ENCODE measurements around the gene FKBP1A.

FKBP1A gene

GRCh38 chr20:1332749-1333300 lies 60.0 kb downstream of the FKBP1A start:
- Histone ChIP-seq H3K27ac (ENCODE audit: low read length) (no peak overlapping the region), H3K27me3 (ENCODE audit: low read depth, low read length) (no peaks in the 10 kb centered on the region), H3K4me3 (ENCODE audit: low read length) (no peak overlapping the region), H3K9me3 (ENCODE audit: insufficient read depth, low read length) (no peaks in the 10 kb centered on the region), H3K4me1 (ENCODE audit: low read length) (no peaks in the 10 kb centered on the region), H3K9ac (ENCODE audit: low read length) (no peak overlapping the region), H3K36me3 (replicated peaks; ENCODE audit: low read depth, low read length) (peaks cover 19% of the 10 kb centered on the region), H3K79me2 (ENCODE audit: low read length) (peaks cover 30% of the 10 kb centered on the region), H3K4me2 (ENCODE audit: low read length) (no peak overlapping the region), H2AFZ (ENCODE audit: low read depth, low read length) (no peak overlapping the region), H4K20me1 (ENCODE audit: insufficient read depth, low read length) (peaks cover 37% of the 10 kb centered on the region)
- TF ChIP-seq, protein P1, sequence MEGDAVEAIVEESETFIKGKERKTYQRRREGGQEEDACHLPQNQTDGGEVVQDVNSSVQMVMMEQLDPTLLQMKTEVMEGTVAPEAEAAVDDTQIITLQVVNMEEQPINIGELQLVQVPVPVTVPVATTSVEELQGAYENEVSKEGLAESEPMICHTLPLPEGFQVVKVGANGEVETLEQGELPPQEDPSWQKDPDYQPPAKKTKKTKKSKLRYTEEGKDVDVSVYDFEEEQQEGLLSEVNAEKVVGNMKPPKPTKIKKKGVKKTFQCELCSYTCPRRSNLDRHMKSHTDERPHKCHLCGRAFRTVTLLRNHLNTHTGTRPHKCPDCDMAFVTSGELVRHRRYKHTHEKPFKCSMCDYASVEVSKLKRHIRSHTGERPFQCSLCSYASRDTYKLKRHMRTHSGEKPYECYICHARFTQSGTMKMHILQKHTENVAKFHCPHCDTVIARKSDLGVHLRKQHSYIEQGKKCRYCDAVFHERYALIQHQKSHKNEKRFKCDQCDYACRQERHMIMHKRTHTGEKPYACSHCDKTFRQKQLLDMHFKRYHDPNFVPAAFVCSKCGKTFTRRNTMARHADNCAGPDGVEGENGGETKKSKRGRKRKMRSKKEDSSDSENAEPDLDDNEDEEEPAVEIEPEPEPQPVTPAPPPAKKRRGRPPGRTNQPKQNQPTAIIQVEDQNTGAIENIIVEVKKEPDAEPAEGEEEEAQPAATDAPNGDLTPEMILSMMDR (IDR thresholded peaks at IDR 0.05; ENCODE audit: low read depth, low read length): no peak
- TF ChIP-seq EZH2phosphoT487 (IDR thresholded peaks at IDR 0.05; ENCODE audit: low read depth): no peak

- H4K20me1 ChIP-seq (ENCODE audit: insufficient read depth, low read length): peaks cover 37% of the 10 kb centered on the region
- H3K9ac ChIP-seq (ENCODE audit: low read length): no peak overlapping the region
- H3K9me3 ChIP-seq (ENCODE audit: insufficient read depth, low read length): no peaks in the 10 kb centered on the region
- no peaks in the 10 kb centered on the region for H3K27me3 ChIP-seq (ENCODE audit: low read depth, low read length)
- TF ChIP-seq, protein P1 (IDR thresholded peaks at IDR 0.05; ENCODE audit: low read depth, low read length): no peak
- TF ChIP-seq EZH2phosphoT487 (IDR thresholded peaks at IDR 0.05; ENCODE audit: low read depth): no peak
- H3K27ac ChIP-seq (ENCODE audit: low read length): no peak overlapping the region
- H3K36me3 ChIP-seq (replicated peaks; ENCODE audit: low read depth, low read length): peaks cover 19% of the 10 kb centered on the region
- no peak overlapping the region for H2AFZ ChIP-seq (ENCODE audit: low read depth, low read length)
- H3K79me2 ChIP-seq (ENCODE audit: low read length): peaks cover 39% of the 10 kb centered on the region
- H3K4me2 ChIP-seq (ENCODE audit: low read length): no peak overlapping the region
- H3K4me1 ChIP-seq (ENCODE audit: low read length): no peaks in the 10 kb centered on the region
- no peak overlapping the region for H3K4me3 ChIP-seq (ENCODE audit: low read length)
Observed at GRCh38 chr20:1331801-1332453, 60.9 kb downstream of the FKBP1A start.

DNA sequence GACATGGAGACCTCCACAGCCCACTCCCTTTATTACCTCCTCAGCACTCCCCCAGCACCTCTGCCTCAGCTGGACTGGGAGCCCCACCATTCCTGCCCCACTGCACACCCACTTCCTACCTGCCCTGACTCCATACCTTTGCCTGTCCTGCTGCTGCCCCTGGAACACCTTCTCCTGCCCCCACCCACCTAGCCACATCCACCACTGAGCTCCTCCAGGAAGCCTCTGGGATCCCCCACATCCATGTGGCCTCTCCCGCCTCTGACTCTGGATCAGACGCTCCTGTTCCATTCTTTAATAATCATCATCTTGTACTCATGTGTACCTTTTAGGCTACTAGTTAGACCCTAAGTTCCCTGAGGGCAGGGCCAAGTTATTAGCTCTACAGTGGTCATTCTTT lies 61.8 kb downstream of the FKBP1A start:
- peaks cover 23% of the 10 kb centered on the region for H3K36me3 ChIP-seq (replicated peaks; ENCODE audit: low read depth, low read length)
- H4K20me1 ChIP-seq (ENCODE audit: insufficient read depth, low read length): peaks cover 44% of the 10 kb centered on the region
- TF ChIP-seq, protein P1 (IDR thresholded peaks at IDR 0.05; ENCODE audit: low read depth, low read length): no peak
- TF ChIP-seq EZH2phosphoT487 (IDR thresholded peaks at IDR 0.05; ENCODE audit: low read depth): no peak
- no peak overlapping the region for H3K9ac ChIP-seq (ENCODE audit: low read length)
- H3K9me3 ChIP-seq (ENCODE audit: insufficient read depth, low read length): no peaks in the 10 kb centered on the region
- no peak overlapping the region for H2AFZ ChIP-seq (ENCODE audit: low read depth, low read length)
- peaks cover 47% of the 10 kb centered on the region for H3K79me2 ChIP-seq (ENCODE audit: low read length)
- no peak overlapping the region for H3K4me2 ChIP-seq (ENCODE audit: low read length)
- H3K4me3 ChIP-seq (ENCODE audit: low read length): no peak overlapping the region
- no peaks in the 10 kb centered on the region for H3K27me3 ChIP-seq (ENCODE audit: low read depth, low read length)
- no peak overlapping the region for H3K27ac ChIP-seq (ENCODE audit: low read length)
- H3K4me1 ChIP-seq (ENCODE audit: low read length): peaks cover 7% of the 10 kb centered on the region

DNA sequence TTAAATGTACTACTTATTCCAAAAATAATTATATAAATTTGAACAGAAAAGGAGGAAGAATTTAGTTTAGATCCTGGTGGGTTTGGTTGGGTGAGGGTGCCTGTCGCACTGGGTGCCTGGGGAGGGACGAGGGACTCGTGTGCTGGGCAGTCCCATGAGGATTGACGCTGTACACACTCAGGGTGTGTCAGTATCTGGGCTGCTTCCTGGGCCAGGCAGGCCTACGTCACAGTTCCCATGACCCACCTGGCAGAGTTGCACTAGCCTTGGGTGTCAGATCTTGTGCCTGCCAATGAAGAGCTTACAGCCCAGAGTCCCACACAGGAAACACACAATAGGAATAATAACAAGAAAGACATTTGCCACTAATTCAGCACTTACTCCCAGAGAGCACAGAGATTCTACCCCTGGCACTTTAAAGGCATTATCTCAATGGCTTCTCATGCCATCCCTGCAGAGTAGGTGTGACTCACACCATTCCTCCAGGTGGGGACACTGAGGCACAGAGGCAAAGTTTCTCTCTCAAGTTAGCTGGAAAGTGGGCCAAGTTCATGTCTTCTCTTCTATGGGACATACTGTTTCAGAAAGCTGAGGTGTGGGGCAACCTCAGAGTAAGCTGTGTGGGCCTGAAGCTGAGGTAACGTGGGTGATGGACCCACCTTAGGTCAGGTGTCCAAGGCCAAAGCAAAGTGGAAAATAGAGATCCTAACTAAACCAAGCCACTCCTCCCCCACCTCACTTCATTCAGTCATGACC lies 62.6 kb downstream of the FKBP1A start:
- Histone ChIP-seq H4K20me1 (ENCODE audit: insufficient read depth, low read length) (peaks cover 41% of the 10 kb centered on the region), H3K36me3 (replicated peaks; ENCODE audit: low read depth, low read length) (peaks cover 23% of the 10 kb centered on the region), H3K79me2 (ENCODE audit: low read length) (peaks cover 56% of the 10 kb centered on the region)

More for the DNA sequence above, 62.6 kb downstream of the FKBP1A start:
- TF ChIP-seq EZH2phosphoT487 (IDR thresholded peaks at IDR 0.05; ENCODE audit: low read depth): no peak
- TF ChIP-seq, protein P1 (IDR thresholded peaks at IDR 0.05; ENCODE audit: low read depth, low read length): no peak
- Histone ChIP-seq H3K4me2 (ENCODE audit: low read length) (no peak overlapping the region), H3K27me3 (ENCODE audit: low read depth, low read length) (no peaks in the 10 kb centered on the region), H3K4me3 (ENCODE audit: low read length) (no peak overlapping the region), H3K9ac (ENCODE audit: low read length) (no peak overlapping the region), H2AFZ (ENCODE audit: low read depth, low read length) (no peak overlapping the region), H3K4me1 (ENCODE audit: low read length) (peaks cover 9% of the 10 kb centered on the region), H3K9me3 (ENCODE audit: insufficient read depth, low read length) (no peaks in the 10 kb centered on the region), H3K27ac (ENCODE audit: low read length) (no peak overlapping the region)

Measured in OCI-LY3 (cell line).